Measurements from ENCODE around the gene ZNF407.

Gene ZNF407

GRCh38 chr18:74734013-74734444 is 136.4 kb downstream of the ZNF407 start:
- no peak for DNase-seq

- no peak for DNase-seq
Measured at GRCh38 chr18:74739926-74740325, 142.3 kb downstream of the ZNF407 start.

- DNase-seq: no peak
Measured at GRCh38 chr18:74742573-74743243, 145.0 kb downstream of the ZNF407 start.

- DNase-seq: no peak
Measured at GRCh38 chr18:74745633-74746403, 148.1 kb downstream of the ZNF407 start.

GRCh38 chr18:74748809-74749208 is 151.1 kb downstream of the ZNF407 start:
- DNase-seq: no peak

- no peak for DNase-seq
Measured at GRCh38 chr18:74758995-74759394, 161.3 kb downstream of the ZNF407 start.

- no peak for DNase-seq
Measured at GRCh38 chr18:74760026-74760425, 162.4 kb downstream of the ZNF407 start.

GRCh38 chr18:74760436-74760835 is 162.8 kb downstream of the ZNF407 start:
- DNase-seq: no peak

- no peak for DNase-seq
Measured at GRCh38 chr18:74766251-74766650, 168.6 kb downstream of the ZNF407 start.

GRCh38 chr18:74768096-74768495 is 170.4 kb downstream of the ZNF407 start:
- no peak for DNase-seq

GRCh38 chr18:74773171-74773624 is 175.5 kb downstream of the ZNF407 start:
- no peak for DNase-seq

- DNase-seq: no peak
Measured at GRCh38 chr18:74774486-74774885, 176.8 kb downstream of the ZNF407 start.

GRCh38 chr18:74775239-74775638 is 177.6 kb downstream of the ZNF407 start:
- DNase-seq: no peak

GRCh38 chr18:74778191-74778847 is 180.6 kb downstream of the ZNF407 start:
- no peak for DNase-seq

GRCh38 chr18:74784752-74785151 is 187.1 kb downstream of the ZNF407 start:
- DNase-seq: no peak

GRCh38 chr18:74785632-74786031 is 188.0 kb downstream of the ZNF407 start:
- no peak for DNase-seq

GRCh38 chr18:74788657-74789056 is 191.0 kb downstream of the ZNF407 start:
- DNase-seq: no peak

- no peak for DNase-seq
Measured at GRCh38 chr18:74789078-74789477, 191.4 kb downstream of the ZNF407 start.

- no peak for DNase-seq
Measured at GRCh38 chr18:74790451-74790850, 192.8 kb downstream of the ZNF407 start.

GRCh38 chr18:74791501-74792194 is 194.0 kb downstream of the ZNF407 start:
- no peak for DNase-seq

GRCh38 chr18:74793746-74794145 is 196.1 kb downstream of the ZNF407 start:
- no peak for DNase-seq

GRCh38 chr18:74795751-74796150 is 198.1 kb downstream of the ZNF407 start:
- no peak for DNase-seq

- no peak for DNase-seq
Measured at GRCh38 chr18:74796211-74796610, 198.5 kb downstream of the ZNF407 start.
